HG03045 (cell line): ENCODE data around the gene NPIPB6.

Source experiments
- ATAC-seq: cut with Tn5 transposase; IDR thresholded peaks from one replicate; pipeline ENCODE4 v1.9.1; 2021; ENCODE audit warnings: mild to moderate bottlenecking, moderate library complexity; ENCODE audit not compliant: unreplicated experiment

Gene NPIPB6

DNA sequence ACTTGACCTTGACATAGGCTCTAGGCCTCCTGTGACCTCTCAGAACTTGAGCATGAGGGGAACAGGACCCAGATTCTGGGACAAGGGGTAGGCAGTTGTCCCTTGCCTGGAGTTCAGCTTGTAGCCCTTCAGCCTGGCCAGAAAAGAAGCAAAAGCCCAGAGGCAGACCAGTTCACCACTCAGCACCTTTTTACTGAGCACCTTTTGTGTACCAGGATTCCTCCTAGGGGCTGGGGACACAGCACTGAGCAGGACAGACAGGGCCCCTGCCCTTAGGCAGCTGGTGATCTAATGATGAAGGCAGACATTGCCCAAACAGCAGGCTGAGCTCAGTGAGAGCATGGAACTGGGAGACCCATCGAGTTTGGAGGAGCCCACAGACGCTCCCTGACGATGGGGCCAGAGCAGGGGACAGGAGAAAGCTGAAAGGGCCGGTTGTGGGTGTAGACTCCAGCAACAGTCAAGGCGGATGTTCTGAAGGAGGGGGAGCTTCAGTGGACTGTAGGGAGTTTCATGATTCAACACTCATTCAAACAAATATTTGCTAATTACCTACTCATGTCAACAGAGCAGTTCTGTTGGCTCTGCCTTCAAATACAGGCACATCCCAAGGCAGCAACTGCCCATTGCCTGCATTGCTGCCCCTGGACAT is 38.9 kb downstream of the NPIPB6 start:
- no peak for ATAC-seq

GRCh38 chr16:28321700-28322411 is 41.5 kb downstream of the NPIPB6 start:
- ATAC-seq = no peak

GRCh38 chr16:28320741-28321140 is 42.6 kb downstream of the NPIPB6 start:
- no peak for ATAC-seq

- no peak for ATAC-seq
These were observed 43.2 kb downstream of the NPIPB6 start for GRCh38 chr16:28320023-28320561.

- ATAC-seq = no peak
These were observed 43.8 kb downstream of the NPIPB6 start for GRCh38 chr16:28319476-28320022.

DNA sequence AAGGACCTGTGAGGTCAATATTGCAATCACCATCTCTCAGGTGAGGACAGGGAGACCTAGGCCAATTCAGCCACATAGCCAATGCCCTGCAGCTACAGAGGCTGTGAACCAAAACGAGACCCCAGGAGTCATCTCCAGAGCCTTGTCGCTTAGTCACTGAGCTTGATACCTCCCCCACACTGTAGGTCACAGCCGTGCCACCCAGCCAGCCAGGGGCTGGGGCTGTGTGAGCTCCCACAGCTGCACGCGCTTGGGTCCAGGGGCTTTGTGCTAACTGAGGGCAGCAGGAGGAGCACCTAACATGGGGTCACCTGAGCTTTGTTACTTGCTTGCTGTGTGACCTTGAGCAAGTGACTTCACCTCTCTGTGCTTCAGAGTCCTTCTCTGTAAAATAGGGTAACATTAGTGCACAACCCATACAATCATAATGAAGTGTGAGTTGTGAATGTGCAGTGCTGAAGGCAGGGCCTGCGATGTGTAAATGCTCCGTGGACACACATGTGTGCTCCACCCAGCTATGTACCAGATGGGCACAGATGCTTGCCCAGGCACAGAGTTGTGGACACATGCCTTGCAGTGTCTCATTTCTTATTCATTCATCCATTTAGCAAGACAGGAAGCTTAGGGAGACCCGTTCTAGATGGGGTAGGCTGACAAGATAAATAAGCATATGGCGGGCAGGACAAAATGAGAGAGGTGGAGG is 45.1 kb downstream of the NPIPB6 start:
- no peak for ATAC-seq

DNA sequence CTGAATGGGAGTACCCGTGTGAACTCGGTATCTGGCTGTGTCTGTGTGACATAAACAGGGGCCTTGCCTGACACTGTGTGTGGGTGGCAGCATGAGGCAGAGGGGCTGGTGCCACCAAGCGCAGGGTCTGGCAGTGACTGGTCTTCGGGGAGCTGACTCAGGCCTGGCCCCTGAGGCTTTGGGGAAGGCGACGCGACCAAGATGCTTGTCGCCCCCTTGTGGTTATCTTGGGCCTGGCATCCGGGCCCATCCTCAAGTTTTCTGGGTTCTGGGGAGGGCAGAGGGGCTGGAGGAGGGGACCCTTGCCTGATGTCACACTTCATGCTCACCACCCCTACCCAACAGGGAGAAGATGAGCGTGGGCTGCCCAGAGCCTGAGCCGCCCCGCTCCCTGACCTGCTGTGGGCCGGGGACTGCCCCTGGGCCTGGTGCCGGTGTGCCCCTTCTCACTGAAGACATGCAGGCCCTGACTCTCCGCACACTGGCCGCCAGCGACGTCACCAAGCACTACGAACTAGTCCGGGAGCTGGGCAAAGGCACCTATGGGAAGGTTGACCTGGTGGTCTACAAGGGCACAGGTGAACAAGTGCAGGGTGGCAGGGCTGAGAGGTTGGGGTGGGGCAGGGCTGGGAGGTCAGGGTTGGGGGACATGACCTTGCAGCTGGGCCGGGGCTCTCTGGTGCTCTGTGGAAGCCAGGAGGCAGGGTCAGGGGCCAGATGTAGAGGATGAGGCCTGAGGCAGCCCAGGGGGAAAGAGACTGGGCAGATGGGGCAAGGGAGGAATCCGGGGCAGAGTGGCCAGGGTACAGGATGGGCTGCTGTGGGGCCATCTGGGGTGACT is 46.0 kb downstream of the NPIPB6 start:
- no peak for ATAC-seq

- ATAC-seq = no peak
These were observed 47.3 kb downstream of the NPIPB6 start for GRCh38 chr16:28316054-28316453.

- no peak for ATAC-seq
These were observed 49.7 kb downstream of the NPIPB6 start for GRCh38 chr16:28313587-28313986.

DNA sequence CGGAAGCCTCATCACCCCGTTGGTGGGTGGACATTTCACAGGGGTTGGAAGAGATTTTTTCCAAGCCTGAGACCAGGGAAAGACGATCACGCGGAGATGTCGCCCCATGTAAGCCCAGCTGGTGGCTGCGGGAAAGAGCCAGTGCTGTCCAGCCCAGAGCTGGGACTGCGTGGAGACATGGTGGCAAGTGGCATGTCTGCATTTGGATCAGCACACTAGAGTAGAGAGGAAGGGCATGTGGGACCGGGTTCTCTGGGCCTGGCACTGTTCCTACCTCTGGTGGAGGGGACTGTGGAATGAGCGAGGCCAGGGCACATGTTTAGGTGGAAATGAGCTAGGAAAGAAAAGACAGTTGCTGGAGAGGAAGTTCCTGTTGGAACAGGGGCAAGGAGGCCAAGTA is 51.0 kb downstream of the NPIPB6 start:
- no peak for ATAC-seq

- ATAC-seq = no peak
These were observed 51.4 kb downstream of the NPIPB6 start for GRCh38 chr16:28311913-28312312.

GRCh38 chr16:28311413-28311812 is 51.9 kb downstream of the NPIPB6 start:
- ATAC-seq = no peak

GRCh38 chr16:28310796-28311195 is 52.5 kb downstream of the NPIPB6 start:
- no peak for ATAC-seq

DNA sequence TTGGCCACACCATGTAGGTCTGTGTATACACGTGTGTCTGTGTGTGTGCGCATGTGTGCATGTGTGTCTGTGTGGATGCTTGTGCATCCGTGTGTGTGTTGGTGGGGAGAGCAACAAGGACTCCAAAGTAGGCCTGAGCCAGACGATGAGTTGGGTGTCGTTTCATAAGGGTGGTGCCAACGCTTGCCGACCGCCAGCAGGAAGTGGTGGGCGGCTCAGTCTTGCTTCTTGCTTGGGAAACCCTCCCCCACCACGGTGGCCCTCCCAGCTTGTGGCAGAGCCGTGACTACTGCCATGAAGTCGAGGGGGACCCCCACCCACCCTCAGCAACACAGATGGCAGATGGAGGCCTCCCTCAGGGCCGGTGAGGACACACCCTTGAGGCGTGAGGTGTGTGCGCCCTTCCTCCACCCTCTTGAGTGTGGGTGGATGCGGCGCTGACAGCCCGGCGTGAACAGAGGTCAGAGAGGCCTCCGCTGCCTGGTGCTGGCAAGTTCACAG is 53.4 kb downstream of the NPIPB6 start:
- no peak for ATAC-seq

DNA sequence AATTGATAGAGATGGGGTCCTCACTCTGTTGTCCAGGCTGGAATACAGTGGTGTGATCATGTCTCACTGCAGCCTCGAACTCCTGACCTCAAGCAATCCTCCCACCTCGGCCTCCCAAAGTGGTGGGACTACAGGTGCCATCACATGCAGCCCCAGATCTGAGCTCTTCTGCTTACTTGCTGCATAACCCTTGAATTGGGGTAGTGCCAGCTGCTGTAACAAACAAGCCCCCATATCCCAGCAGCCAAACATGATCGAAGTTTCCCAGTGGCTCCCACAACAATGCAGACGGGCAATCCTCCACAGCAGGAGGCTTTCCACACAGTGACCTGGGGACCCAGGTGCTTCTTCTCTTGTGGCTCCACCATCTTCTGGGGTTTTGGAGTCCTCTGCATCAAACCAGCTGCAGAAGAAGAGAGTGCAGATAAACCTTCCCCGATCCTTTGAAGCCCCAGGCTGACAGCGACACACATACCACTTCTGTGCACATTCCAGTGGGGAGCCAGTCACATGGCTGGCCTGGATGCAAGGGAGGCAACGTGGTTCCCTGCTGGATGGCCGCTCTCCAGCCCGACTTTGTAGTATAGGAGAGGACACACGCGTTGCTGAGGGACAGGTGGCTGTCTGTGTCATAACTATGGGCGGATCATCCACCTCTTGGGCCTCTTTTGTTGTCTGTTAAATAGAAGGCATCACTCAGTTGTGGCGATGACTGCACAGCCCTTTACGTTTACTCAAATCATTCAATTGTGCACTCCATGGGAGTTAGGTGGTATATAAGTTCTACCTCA is 54.3 kb downstream of the NPIPB6 start:
- no peak for ATAC-seq

DNA sequence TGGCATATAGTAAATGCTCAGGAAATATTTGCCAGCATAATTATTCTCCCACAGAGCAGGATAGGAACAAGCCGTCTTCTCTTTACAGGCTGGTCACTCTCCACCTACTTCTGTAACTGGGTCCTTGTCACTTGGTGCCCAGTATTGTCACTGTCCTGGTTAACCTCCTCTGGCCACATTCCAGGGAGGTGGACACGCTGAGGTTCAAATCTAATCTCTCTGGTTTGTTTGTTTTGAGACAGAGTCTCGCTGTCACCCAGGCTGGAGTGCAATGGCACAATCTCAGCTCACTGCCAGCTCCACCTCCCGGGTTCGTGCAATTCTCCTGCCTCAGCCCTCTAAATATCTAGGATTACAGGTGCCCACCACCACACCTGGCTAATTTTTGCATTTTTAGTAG is 55.4 kb downstream of the NPIPB6 start:
- ATAC-seq = no peak

DNA sequence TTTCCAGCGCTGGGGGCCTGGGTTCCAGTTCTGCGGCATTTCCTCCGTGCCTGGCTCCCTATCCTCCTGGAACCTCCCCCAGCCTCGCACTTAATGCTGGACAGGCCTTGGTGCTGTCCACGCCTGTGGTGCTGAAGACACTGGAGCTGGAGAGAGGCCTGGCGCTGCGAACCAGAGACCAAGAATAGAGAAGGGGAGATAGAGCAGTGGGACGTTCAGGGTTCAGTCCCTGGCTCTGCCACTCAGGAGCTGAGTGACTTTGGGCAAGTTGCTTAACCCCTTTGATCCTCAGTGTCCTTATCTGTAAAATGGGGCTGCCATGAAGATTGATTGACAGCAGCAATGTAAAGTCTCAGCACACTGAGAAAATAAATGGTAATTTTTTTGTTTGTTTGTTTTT is 59.1 kb downstream of the NPIPB6 start:
- ATAC-seq = no peak

DNA sequence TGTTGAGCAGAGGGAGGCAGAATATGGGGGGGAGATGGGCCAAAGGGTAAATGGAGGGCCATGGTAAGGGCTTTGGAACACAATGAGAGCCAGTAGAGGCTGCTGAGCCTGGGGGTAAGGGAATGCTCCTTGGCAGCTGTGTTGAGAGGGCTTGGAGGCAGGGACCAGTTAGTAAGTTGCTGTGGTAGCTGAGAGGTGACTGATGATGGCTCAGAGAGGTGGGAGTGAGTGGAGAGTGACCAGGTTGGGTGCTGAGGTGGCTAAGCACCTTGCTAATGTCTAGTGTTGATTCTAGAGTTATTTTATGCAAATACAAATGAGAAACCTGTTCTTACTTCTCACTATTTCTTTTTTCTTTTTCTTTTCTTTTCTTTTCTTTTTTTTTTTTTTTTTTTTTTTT is 60.2 kb downstream of the NPIPB6 start:
- ATAC-seq = no peak

DNA sequence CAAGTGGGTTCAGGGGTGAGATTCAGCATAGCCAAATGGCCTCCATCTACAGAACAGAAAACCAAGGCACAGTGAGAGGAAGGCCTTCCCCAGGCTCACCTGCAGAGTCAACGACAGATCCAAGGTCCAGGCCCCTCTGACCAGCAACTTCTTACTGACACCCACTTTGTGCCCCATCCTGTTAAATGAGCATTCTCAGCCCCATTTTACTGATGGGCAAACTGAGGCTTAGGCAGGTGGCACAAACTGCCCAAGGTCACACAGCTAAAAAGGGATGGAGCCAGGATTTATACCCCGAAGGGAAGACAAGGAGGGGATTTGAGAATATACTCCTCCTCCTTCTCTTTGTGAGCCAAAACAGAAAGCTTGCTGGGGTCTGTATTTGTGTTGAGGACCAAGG is 61.7 kb downstream of the NPIPB6 start:
- ATAC-seq = no peak

GRCh38 chr16:28301154-28301553 is 62.2 kb downstream of the NPIPB6 start:
- no peak for ATAC-seq
